ENCODE measurements around the gene CDK5R2. TPM values are rescaled to one million over a fixed set of nuclear protein-coding genes. Genes with fewer than 3 reads are reported as not detected.

Gene CDK5R2
- total RNA-seq, 1 donor, result not detected

GRCh38 chr2:219003979-219004378 is 44.5 kb downstream of the CDK5R2 start:
- TF ChIP-seq, protein P1, sequence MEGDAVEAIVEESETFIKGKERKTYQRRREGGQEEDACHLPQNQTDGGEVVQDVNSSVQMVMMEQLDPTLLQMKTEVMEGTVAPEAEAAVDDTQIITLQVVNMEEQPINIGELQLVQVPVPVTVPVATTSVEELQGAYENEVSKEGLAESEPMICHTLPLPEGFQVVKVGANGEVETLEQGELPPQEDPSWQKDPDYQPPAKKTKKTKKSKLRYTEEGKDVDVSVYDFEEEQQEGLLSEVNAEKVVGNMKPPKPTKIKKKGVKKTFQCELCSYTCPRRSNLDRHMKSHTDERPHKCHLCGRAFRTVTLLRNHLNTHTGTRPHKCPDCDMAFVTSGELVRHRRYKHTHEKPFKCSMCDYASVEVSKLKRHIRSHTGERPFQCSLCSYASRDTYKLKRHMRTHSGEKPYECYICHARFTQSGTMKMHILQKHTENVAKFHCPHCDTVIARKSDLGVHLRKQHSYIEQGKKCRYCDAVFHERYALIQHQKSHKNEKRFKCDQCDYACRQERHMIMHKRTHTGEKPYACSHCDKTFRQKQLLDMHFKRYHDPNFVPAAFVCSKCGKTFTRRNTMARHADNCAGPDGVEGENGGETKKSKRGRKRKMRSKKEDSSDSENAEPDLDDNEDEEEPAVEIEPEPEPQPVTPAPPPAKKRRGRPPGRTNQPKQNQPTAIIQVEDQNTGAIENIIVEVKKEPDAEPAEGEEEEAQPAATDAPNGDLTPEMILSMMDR (IDR thresholded peaks at IDR 0.05; ENCODE audit: insufficient read depth, low read depth, low read length), result no peak
- H3K4me3 ChIP-seq (ENCODE audit: low read depth, low read length), result no peak overlapping the region
- no peak for DNase-seq (ENCODE audit: low read depth)

DNA sequence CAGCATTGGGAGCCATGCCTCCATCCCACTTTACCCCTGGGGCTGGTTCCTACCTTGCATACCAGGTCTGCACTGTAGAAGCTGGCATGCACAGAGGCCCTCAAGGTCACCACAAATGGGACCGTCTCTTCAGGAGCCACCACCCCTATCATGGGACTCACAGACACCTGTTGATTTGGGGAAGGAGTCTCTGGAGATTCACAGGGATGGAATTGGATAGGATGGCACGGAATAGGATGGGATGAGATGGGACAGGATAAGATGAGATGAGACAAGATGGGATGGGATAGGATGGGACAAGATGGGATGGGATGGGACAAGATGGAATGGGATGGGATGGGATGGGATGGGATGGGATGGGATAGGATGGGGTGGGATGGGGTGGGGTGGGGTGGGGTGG is 49.8 kb downstream of the CDK5R2 start:
- DNase-seq (ENCODE audit: low read depth), result no peak
- TF ChIP-seq, protein P1 (IDR thresholded peaks at IDR 0.05; ENCODE audit: insufficient read depth, low read depth, low read length), result no peak
- H3K4me3 ChIP-seq (ENCODE audit: low read depth, low read length), result no peak overlapping the region

GRCh38 chr2:219010162-219010756 is 50.8 kb downstream of the CDK5R2 start:
- TF ChIP-seq, protein P1 (IDR thresholded peaks at IDR 0.05; ENCODE audit: insufficient read depth, low read depth, low read length), result peak; percentile 16
- DNase-seq (ENCODE audit: low read depth), result no peak
- no peak overlapping the region for H3K4me3 ChIP-seq (ENCODE audit: low read depth, low read length)

- TF ChIP-seq, protein P1 (IDR thresholded peaks at IDR 0.05; ENCODE audit: insufficient read depth, low read depth, low read length), result no peak
- no peak overlapping the region for H3K4me3 ChIP-seq (ENCODE audit: low read depth, low read length)
These were observed 51.4 kb downstream of the CDK5R2 start for GRCh38 chr2:219010873-219011272.

More at GRCh38 chr2:219010873-219011272, 51.4 kb downstream of the CDK5R2 start:
- DNase-seq (ENCODE audit: low read depth), result no peak

Small RNA genes within 50 kb of the gene (small RNA-seq; reads per million reads assigned to genes)
- gene MIR375 (not detected), gene RNU6-642P (not detected)

Other genes starting within 250 kb of the CDK5R2 start
- gene TTLL4, start 248.8 kb upstream of the CDK5R2 start, total RNA-seq, result 12.6 and 19.9 TPM in 2 replicates
- gene CYP27A1, start 177.5 kb upstream of the CDK5R2 start, total RNA-seq, result 4.7 and 16.1 TPM in 2 replicates
- not detected in 2 replicates for gene PRKAG3, start 127.9 kb upstream of the CDK5R2 start, total RNA-seq
- not detected in 2 replicates for gene WNT6, start 99.9 kb upstream of the CDK5R2 start, total RNA-seq
- gene WNT10A, start 78.8 kb upstream of the CDK5R2 start, total RNA-seq, result not detected in 2 replicates
- gene FEV, start 25.5 kb downstream of the CDK5R2 start, total RNA-seq, result not detected in 2 replicates
- gene CRYBA2, start 33.8 kb downstream of the CDK5R2 start, total RNA-seq, result 1.3 TPM in 1 of 2 replicates, not detected in the other
- not detected in 2 replicates for gene CFAP65, start 81.8 kb downstream of the CDK5R2 start, total RNA-seq
- not detected in 2 replicates for gene IHH, start 101.3 kb downstream of the CDK5R2 start, total RNA-seq
- gene NHEJ1, start 201.1 kb downstream of the CDK5R2 start, total RNA-seq, result 21.9 and 24.2 TPM in 2 replicates
- gene SLC23A3, start 210.4 kb downstream of the CDK5R2 start, total RNA-seq, result 0.64 and 0.86 TPM in 2 replicates
- gene CNPPD1, start 217.3 kb downstream of the CDK5R2 start, total RNA-seq, result 17.7 and 19.6 TPM in 2 replicates
- 57.4 and 62.5 TPM in 2 replicates for gene RETREG2, start 218.6 kb downstream of the CDK5R2 start, total RNA-seq
- gene ZFAND2B, start 247.1 kb downstream of the CDK5R2 start, total RNA-seq, result 25.5 and 29.3 TPM in 2 replicates